ENCODE results near the gene B4GALNT3.

B4GALNT3 gene

DNA sequence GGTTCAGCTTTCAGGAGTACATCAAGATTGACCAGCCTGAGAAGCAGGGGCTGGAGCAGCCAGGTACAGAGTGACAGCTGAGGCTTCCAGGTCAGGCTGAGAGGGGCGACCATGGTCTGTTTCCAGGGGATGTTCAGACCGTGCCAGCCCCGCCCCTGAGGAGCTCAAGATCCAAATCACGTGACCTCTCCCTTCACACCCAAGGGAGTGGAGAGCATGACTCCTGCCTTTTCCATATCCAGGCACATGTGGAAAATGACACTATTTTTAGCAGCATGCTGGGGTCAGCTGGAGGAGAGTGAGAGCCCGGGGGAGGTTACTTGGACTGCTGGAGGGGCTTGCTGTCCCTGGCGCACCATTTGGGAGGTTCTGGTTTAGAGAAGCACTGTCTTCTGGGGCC lies 92.7 kb downstream of the B4GALNT3 start:
- H3K9me3 ChIP-seq (ENCODE audit: insufficient read depth, low read length) = no peaks in the 10 kb centered on the region
- H3K4me1 ChIP-seq (ENCODE audit: insufficient read depth, insufficient read length) = peaks cover 2% of the 10 kb centered on the region
- H3K36me3 ChIP-seq (ENCODE audit: insufficient read depth, insufficient read length, low read length) = peaks cover 83% of the 10 kb centered on the region
- H3K9ac ChIP-seq (ENCODE audit: insufficient read length, low read depth) = no peak overlapping the region
- TF ChIP-seq YY1 (IDR thresholded peaks at IDR 0.05; ENCODE audit: insufficient read depth, insufficient read length) (no peak), ZNF274 (IDR thresholded peaks at IDR 0.05; ENCODE audit: low read depth, low read length) (no peak), SUZ12 (IDR thresholded peaks at IDR 0.05; ENCODE audit: extremely low read depth, insufficient read depth, insufficient read length) (no peak)
- no peak overlapping the region for H3K4me3 ChIP-seq (ENCODE audit: insufficient read length, low read depth)
- H3K27me3 ChIP-seq (ENCODE audit: insufficient read depth, insufficient read length) = no peaks in the 10 kb centered on the region
- no peak for DNase-seq (ENCODE audit: low read depth, low spot score)

DNA sequence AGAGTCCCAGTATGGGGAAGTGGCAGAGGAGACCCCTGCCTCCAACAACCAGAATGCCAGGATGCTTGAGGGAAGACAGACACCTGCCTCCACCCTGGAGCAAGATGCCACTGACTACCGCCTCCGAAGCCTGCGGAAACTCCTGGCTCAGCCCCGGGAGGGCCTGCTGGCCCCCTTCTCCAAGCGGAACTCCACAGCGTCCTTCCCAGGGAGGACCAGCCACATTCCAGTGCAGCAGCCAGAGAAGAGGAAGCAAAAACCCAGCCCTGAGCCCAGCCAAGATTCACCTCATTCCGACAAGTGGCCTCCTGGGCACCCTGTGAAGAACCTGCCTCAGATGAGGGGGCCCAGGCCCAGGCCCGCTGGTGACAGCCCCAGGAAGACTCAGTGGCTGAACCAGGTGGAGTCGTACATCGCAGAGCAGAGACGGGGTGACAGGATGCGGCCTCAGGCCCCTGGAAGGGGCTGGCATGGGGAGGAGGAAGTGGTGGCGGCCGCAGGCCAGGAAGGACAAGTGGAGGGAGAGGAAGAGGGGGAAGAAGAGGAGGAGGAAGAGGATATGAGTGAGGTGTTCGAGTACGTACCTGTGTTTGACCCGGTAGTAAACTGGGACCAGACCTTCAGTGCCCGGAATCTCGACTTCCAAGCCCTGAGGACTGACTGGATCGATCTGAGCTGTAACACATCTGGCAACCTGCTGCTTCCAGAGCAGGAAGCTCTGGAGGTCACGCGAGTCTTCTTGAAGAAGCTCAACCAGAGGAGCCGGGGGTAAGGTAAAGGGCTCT lies 93.7 kb downstream of the B4GALNT3 start:
- no peak for DNase-seq (ENCODE audit: low read depth, low spot score)
- TF ChIP-seq ZNF274 (IDR thresholded peaks at IDR 0.05; ENCODE audit: low read depth, low read length) (no peak), SUZ12 (IDR thresholded peaks at IDR 0.05; ENCODE audit: extremely low read depth, insufficient read depth, insufficient read length) (no peak), YY1 (IDR thresholded peaks at IDR 0.05; ENCODE audit: insufficient read depth, insufficient read length) (no peak)
- H3K9ac ChIP-seq (ENCODE audit: insufficient read length, low read depth) = no peak overlapping the region
- no peak overlapping the region for H3K4me3 ChIP-seq (ENCODE audit: insufficient read length, low read depth)
- H3K27me3 ChIP-seq (ENCODE audit: insufficient read depth, insufficient read length) = no peaks in the 10 kb centered on the region
- peaks cover 2% of the 10 kb centered on the region for H3K4me1 ChIP-seq (ENCODE audit: insufficient read depth, insufficient read length)
- H3K9me3 ChIP-seq (ENCODE audit: insufficient read depth, low read length) = no peaks in the 10 kb centered on the region
- H3K36me3 ChIP-seq (ENCODE audit: insufficient read depth, insufficient read length, low read length) = peaks cover 83% of the 10 kb centered on the region

DNA sequence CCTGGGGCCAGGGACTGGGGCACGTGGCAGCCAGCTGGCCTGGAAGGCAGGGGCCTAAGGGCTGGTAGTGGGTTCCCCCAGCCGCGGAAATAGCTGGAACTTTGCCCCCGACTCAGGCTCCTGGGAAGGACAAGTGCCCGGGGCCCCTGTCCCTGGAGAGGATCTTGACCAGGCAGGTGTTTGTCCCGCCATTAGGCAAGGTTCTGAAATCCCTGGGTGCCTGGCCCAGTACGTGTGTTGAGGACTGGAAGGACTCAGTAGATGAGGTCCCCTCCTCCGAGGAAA lies 94.2 kb downstream of the B4GALNT3 start:
- TF ChIP-seq ZNF274 (IDR thresholded peaks at IDR 0.05; ENCODE audit: low read depth, low read length) (no peak), SUZ12 (IDR thresholded peaks at IDR 0.05; ENCODE audit: extremely low read depth, insufficient read depth, insufficient read length) (no peak), YY1 (IDR thresholded peaks at IDR 0.05; ENCODE audit: insufficient read depth, insufficient read length) (no peak)
- no peaks in the 10 kb centered on the region for H3K9me3 ChIP-seq (ENCODE audit: insufficient read depth, low read length)
- DNase-seq (ENCODE audit: low read depth, low spot score) = no peak
- no peak overlapping the region for H3K9ac ChIP-seq (ENCODE audit: insufficient read length, low read depth)
- H3K27me3 ChIP-seq (ENCODE audit: insufficient read depth, insufficient read length) = no peaks in the 10 kb centered on the region
- no peak overlapping the region for H3K4me3 ChIP-seq (ENCODE audit: insufficient read length, low read depth)
- H3K4me1 ChIP-seq (ENCODE audit: insufficient read depth, insufficient read length) = peaks cover 2% of the 10 kb centered on the region
- peaks cover 83% of the 10 kb centered on the region for H3K36me3 ChIP-seq (ENCODE audit: insufficient read depth, insufficient read length, low read length)

DNA sequence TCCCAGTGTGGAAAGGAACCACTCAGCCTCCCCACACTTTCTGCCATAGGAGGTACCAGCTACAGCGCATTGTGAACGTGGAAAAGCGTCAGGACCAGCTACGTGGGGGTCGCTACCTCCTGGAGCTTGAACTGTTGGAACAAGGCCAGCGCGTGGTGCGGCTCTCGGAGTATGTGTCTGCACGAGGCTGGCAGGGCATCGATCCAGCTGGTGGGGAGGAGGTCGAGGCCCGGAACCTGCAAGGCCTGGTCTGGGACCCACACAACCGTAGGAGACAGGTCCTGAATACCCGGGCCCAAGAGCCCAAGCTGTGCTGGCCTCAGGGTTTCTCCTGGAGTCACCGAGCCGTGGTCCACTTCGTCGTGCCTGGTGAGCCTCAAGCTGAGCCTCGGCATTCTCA lies 96.8 kb downstream of the B4GALNT3 start:
- peaks cover 2% of the 10 kb centered on the region for H3K4me1 ChIP-seq (ENCODE audit: insufficient read depth, insufficient read length)
- DNase-seq (ENCODE audit: low read depth, low spot score) = no peak
- TF ChIP-seq SUZ12 (IDR thresholded peaks at IDR 0.05; ENCODE audit: extremely low read depth, insufficient read depth, insufficient read length) = no peak
- TF ChIP-seq YY1 (IDR thresholded peaks at IDR 0.05; ENCODE audit: insufficient read depth, insufficient read length) = no peak
- no peak for TF ChIP-seq ZNF274 (IDR thresholded peaks at IDR 0.05; ENCODE audit: low read depth, low read length)
- H3K9me3 ChIP-seq (ENCODE audit: insufficient read depth, low read length) = no peaks in the 10 kb centered on the region
- no peak overlapping the region for H3K9ac ChIP-seq (ENCODE audit: insufficient read length, low read depth)
- H3K36me3 ChIP-seq (ENCODE audit: insufficient read depth, insufficient read length, low read length) = peaks cover 80% of the 10 kb centered on the region
- H3K4me3 ChIP-seq (ENCODE audit: insufficient read length, low read depth) = no peak overlapping the region
- no peaks in the 10 kb centered on the region for H3K27me3 ChIP-seq (ENCODE audit: insufficient read depth, insufficient read length)

DNA sequence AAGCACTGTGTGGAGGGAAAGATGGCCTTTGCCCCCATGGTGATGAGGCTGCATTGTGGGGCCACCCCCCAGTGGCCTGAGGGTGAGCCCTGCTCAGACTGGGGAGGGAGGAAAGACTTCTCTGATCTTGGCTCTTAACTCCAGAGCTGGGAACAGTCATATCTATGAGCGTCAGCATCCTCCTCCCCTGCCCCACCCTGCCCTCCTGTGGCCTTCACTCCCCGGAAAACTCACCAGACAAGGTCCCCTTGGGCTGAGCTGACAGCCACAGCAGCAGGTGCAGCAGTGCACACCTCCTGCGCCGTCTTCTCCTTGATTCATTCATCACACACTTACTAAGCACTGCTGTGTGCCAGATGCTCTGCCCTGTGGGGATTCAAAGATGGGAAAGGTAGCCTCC lies 98.8 kb downstream of the B4GALNT3 start:
- Histone ChIP-seq H3K36me3 (ENCODE audit: insufficient read depth, insufficient read length, low read length) (peaks cover 74% of the 10 kb centered on the region), H3K27me3 (ENCODE audit: insufficient read depth, insufficient read length) (no peaks in the 10 kb centered on the region), H3K4me3 (ENCODE audit: insufficient read length, low read depth) (no peak overlapping the region), H3K9me3 (ENCODE audit: insufficient read depth, low read length) (no peaks in the 10 kb centered on the region), H3K4me1 (ENCODE audit: insufficient read depth, insufficient read length) (peaks cover 5% of the 10 kb centered on the region), H3K9ac (ENCODE audit: insufficient read length, low read depth) (no peak overlapping the region)
- no peak for DNase-seq (ENCODE audit: low read depth, low spot score)
- TF ChIP-seq SUZ12 (IDR thresholded peaks at IDR 0.05; ENCODE audit: extremely low read depth, insufficient read depth, insufficient read length) (no peak), YY1 (IDR thresholded peaks at IDR 0.05; ENCODE audit: insufficient read depth, insufficient read length) (no peak), ZNF274 (IDR thresholded peaks at IDR 0.05; ENCODE audit: low read depth, low read length) (no peak)

DNA sequence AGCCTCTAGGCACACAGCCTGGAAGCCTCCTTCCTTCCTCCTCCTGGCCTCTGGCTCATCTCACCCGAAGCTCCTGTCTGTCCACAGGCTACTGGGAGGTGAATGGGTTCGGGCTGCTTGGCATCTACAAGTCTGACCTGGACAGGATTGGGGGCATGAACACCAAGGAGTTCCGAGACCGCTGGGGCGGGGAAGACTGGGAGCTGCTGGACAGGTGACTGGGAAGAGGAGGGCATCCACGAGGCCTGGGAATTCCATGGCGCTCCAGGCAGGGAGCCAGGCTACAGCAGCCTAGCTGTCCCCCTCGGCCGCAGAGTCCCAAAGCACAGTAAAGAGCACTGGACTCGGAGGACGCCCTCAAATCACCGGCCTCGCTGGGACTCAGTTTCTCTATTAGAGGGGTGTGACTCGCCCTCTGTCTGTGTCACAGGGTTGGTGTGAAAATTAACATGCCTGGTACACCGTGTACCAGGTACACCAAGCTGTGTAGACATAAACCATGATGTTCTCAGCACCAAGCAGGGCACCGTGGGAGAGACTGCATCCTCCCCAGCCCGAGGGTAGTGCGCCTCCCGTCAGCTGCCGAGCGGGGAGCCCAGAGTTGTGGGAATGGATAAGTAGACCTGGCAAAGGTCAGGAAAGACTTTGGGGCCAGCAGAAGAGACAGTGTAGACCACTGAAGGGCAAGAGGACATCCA lies 99.6 kb downstream of the B4GALNT3 start:
- H3K4me1 ChIP-seq (ENCODE audit: insufficient read depth, insufficient read length) = peaks cover 5% of the 10 kb centered on the region
- H3K9me3 ChIP-seq (ENCODE audit: insufficient read depth, low read length) = no peaks in the 10 kb centered on the region
- H3K36me3 ChIP-seq (ENCODE audit: insufficient read depth, insufficient read length, low read length) = peaks cover 70% of the 10 kb centered on the region
- H3K9ac ChIP-seq (ENCODE audit: insufficient read length, low read depth) = no peak overlapping the region
- H3K27me3 ChIP-seq (ENCODE audit: insufficient read depth, insufficient read length) = no peaks in the 10 kb centered on the region
- DNase-seq (ENCODE audit: low read depth, low spot score) = no peak
- no peak overlapping the region for H3K4me3 ChIP-seq (ENCODE audit: insufficient read length, low read depth)
- TF ChIP-seq ZNF274 (IDR thresholded peaks at IDR 0.05; ENCODE audit: low read depth, low read length) (no peak), YY1 (IDR thresholded peaks at IDR 0.05; ENCODE audit: insufficient read depth, insufficient read length) (no peak), SUZ12 (IDR thresholded peaks at IDR 0.05; ENCODE audit: extremely low read depth, insufficient read depth, insufficient read length) (no peak)

DNA sequence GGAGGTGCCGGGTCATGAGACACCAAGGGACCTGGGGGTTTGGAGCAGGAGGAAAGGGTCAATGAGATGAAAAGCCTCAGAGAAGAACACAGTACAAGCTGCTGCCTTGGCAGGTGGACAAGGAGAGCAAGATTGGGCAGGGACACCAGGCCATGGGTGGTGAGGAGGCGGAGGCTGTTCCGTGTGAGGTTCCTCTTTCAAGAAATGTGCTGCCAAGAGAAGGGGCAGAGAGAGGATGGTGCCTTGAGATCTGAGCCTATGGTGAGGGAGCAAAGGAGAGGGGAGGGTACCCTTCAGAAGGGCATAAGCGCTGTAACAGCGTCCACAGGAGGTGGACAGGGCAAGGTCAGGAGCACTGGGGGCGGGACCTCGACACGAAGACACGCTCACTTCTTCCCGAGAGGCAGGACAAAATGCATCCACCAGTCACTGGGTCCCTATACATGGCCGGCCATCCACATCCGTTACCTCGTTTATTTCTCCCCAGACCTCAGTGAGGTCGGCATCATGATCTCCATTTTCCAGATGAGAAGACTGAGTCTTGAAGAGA lies 100.2 kb downstream of the B4GALNT3 start:
- no peak for TF ChIP-seq ZNF274 (IDR thresholded peaks at IDR 0.05; ENCODE audit: low read depth, low read length)
- no peak for TF ChIP-seq SUZ12 (IDR thresholded peaks at IDR 0.05; ENCODE audit: extremely low read depth, insufficient read depth, insufficient read length)
- no peak for TF ChIP-seq YY1 (IDR thresholded peaks at IDR 0.05; ENCODE audit: insufficient read depth, insufficient read length)
- no peak for DNase-seq (ENCODE audit: low read depth, low spot score)
- H3K4me1 ChIP-seq (ENCODE audit: insufficient read depth, insufficient read length) = peaks cover 8% of the 10 kb centered on the region
- H3K9ac ChIP-seq (ENCODE audit: insufficient read length, low read depth) = no peak overlapping the region
- H3K9me3 ChIP-seq (ENCODE audit: insufficient read depth, low read length) = no peaks in the 10 kb centered on the region
- H3K27me3 ChIP-seq (ENCODE audit: insufficient read depth, insufficient read length) = no peaks in the 10 kb centered on the region
- peaks cover 76% of the 10 kb centered on the region for H3K36me3 ChIP-seq (ENCODE audit: insufficient read depth, insufficient read length, low read length)
- no peak overlapping the region for H3K4me3 ChIP-seq (ENCODE audit: insufficient read length, low read depth)

Measured in NT2/D1 (cell line).